Endothelial cell (in vitro differentiated cells): ENCODE results near the gene LARP4. TPM values are rescaled to one million over a fixed set of nuclear protein-coding genes. Genes with fewer than 3 reads are reported as not detected.

Source experiments
- DNase-seq: peaks from one replicate; pipeline ENCODE4 v3.0.0; 2021; ENCODE audit warnings: low spot score
- H3K27ac Mint-ChIP-seq: one replicate; pipeline ENCODE4 v1.8.0; 2021; ENCODE audit warnings: mixed read lengths, inconsistent platforms; ENCODE audit not compliant: unreplicated experiment
- H3K27me3 Mint-ChIP-seq: one replicate; pipeline ENCODE4 v1.8.0; 2021; ENCODE audit warnings: mild to moderate bottlenecking, moderate library complexity, mixed read lengths, inconsistent platforms; ENCODE audit not compliant: unreplicated experiment
- H3K36me3 Mint-ChIP-seq: one replicate; pipeline ENCODE4 v1.8.0; 2021; ENCODE audit warnings: mild to moderate bottlenecking, low read depth, mixed read lengths, inconsistent platforms; ENCODE audit not compliant: unreplicated experiment
- H3K4me1 Mint-ChIP-seq: one replicate; pipeline ENCODE4 v1.8.0; 2021; ENCODE audit warnings: mild to moderate bottlenecking, mixed read lengths, inconsistent platforms; ENCODE audit not compliant: unreplicated experiment
- H3K4me3 Mint-ChIP-seq: one replicate; pipeline ENCODE4 v1.8.0; 2021; ENCODE audit warnings: mild to moderate bottlenecking, mixed read lengths, inconsistent platforms; ENCODE audit not compliant: unreplicated experiment
- H3K9me3 Mint-ChIP-seq: one replicate; pipeline ENCODE4 v1.8.0; 2021; ENCODE audit warnings: mixed read lengths, inconsistent platforms; ENCODE audit not compliant: unreplicated experiment
- CTCF ChIP-seq: fragments of 200-600 bp; sonication (generic); IDR thresholded peaks from one replicate; pipeline ENCODE4 v1.5.0; 2021; ENCODE audit warnings: antibody characterized with exemption; ENCODE audit not compliant: unreplicated experiment
- total RNA-seq: library from RNA; stranded (reverse); fragmentation: NEBNext Ultra II Directional; extraction: Animal tissue kit (Norgen Biotek cat#: 25700); gene quantifications from one replicate; pipeline ENCODE4 v1.2.1, GENCODE V29; 2021; ENCODE audit not compliant: unreplicated experiment

Gene LARP4
- total RNA-seq, 1 donor from 2014 or later = 38.0 TPM

- Mint-ChIP-seq H3K36me3 (no peaks in the 10 kb centered on the region), H3K4me3 (no peak overlapping the region), H3K27me3 (peaks cover 4% of the 10 kb centered on the region), H3K9me3 (no peaks in the 10 kb centered on the region), H3K4me1 (peaks cover 17% of the 10 kb centered on the region), H3K27ac (no peak overlapping the region)
- no peak for DNase-seq
- no peak for TF ChIP-seq CTCF
These were observed 126.7 kb downstream of the LARP4 start for GRCh38 chr12:50527359-50527726.

- Mint-ChIP-seq H3K4me1 (peaks cover 17% of the 10 kb centered on the region), H3K9me3 (no peaks in the 10 kb centered on the region), H3K36me3 (no peaks in the 10 kb centered on the region), H3K4me3 (no peak overlapping the region), H3K27me3 (peaks cover 4% of the 10 kb centered on the region), H3K27ac (peak overlapping the region; percentile 1)
- no peak for DNase-seq
- no peak for TF ChIP-seq CTCF
These were observed 128.1 kb downstream of the LARP4 start for GRCh38 chr12:50528800-50529199.

- Mint-ChIP-seq H3K9me3 (no peaks in the 10 kb centered on the region), H3K36me3 (no peaks in the 10 kb centered on the region), H3K27ac (peak overlapping the region; percentile 37), H3K4me3 (no peak overlapping the region), H3K27me3 (peaks cover 4% of the 10 kb centered on the region), H3K4me1 (peaks cover 17% of the 10 kb centered on the region)
- no peak for DNase-seq
- no peak for TF ChIP-seq CTCF
These were observed 128.7 kb downstream of the LARP4 start for GRCh38 chr12:50529345-50529744.

Other genes with a start within 250 kb of the LARP4 start
- 61.7 TPM for gene CERS5, start 233.5 kb upstream of the LARP4 start, total RNA-seq
- gene LIMA1, start 117.4 kb upstream of the LARP4 start, total RNA-seq = 14.3 TPM
- gene FAM186A, start 4.3 kb upstream of the LARP4 start, total RNA-seq = not detected
- 45.1 TPM for gene DIP2B, start 104.1 kb downstream of the LARP4 start, total RNA-seq